ENCODE results near the gene GDF2. TPM values are rescaled to one million over a fixed set of nuclear protein-coding genes. Genes with fewer than 3 reads are reported as not detected.

The GDF2 gene
- total and polyA plus RNA-seq, 2 experiments from 2014 or later, result not detected

DNA sequence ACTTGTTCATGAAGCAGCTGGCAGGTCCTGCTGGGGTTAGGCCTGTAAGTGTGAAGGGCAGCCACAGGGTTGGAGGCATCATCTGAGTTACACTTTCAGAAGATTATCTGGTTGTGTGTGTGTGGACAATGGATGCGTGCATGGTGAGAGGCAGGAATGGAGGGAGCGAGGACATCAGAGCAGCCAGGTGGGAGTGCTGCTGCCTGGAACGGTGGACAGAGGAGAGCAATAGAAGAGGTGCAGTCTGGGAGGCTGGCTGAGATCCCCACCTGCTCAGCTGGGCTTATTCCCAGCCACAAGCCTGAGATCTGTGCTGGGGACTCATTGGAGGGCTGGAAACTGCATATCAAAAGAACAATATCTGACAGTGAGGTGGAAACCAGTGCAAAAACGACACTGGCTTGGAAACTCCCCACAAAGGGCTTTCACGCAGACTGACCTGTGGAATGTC, 44.0 kb downstream of the GDF2 start (continued):
- TF ChIP-seq CREB1 (CRISPR knock-in tag; IDR thresholded peaks at IDR 0.05; ENCODE audit: low read depth) (no peak), ZNF114 (CRISPR knock-in tag; IDR thresholded peaks at IDR 0.05) (no peak), STAT1 (IDR thresholded peaks at IDR 0.05; ENCODE audit: unreplicated experiment) (no peak)
- TF ChIP-seq, protein P1, sequence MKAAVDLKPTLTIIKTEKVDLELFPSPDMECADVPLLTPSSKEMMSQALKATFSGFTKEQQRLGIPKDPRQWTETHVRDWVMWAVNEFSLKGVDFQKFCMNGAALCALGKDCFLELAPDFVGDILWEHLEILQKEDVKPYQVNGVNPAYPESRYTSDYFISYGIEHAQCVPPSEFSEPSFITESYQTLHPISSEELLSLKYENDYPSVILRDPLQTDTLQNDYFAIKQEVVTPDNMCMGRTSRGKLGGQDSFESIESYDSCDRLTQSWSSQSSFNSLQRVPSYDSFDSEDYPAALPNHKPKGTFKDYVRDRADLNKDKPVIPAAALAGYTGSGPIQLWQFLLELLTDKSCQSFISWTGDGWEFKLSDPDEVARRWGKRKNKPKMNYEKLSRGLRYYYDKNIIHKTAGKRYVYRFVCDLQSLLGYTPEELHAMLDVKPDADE (IDR thresholded peaks at IDR 0.05), result no peak
- TF ChIP-seq, protein P2, sequence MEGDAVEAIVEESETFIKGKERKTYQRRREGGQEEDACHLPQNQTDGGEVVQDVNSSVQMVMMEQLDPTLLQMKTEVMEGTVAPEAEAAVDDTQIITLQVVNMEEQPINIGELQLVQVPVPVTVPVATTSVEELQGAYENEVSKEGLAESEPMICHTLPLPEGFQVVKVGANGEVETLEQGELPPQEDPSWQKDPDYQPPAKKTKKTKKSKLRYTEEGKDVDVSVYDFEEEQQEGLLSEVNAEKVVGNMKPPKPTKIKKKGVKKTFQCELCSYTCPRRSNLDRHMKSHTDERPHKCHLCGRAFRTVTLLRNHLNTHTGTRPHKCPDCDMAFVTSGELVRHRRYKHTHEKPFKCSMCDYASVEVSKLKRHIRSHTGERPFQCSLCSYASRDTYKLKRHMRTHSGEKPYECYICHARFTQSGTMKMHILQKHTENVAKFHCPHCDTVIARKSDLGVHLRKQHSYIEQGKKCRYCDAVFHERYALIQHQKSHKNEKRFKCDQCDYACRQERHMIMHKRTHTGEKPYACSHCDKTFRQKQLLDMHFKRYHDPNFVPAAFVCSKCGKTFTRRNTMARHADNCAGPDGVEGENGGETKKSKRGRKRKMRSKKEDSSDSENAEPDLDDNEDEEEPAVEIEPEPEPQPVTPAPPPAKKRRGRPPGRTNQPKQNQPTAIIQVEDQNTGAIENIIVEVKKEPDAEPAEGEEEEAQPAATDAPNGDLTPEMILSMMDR (conservative IDR thresholded peaks at IDR 0.05; ENCODE audit: low read depth in 2 of 2), result no peak

- Mint-ChIP-seq H3K4me1 (peaks cover 20% of the 10 kb centered on the region), H3K9me3 (no peaks in the 10 kb centered on the region), H3K36me3 (ENCODE audit: low read depth) (no peaks in the 10 kb centered on the region), H3K27ac (peak overlapping the region; percentile 32; the same call in 1 of the 2 replicates), H3K27me3 (ENCODE audit: insufficient read depth, low read depth, poor library complexity) (peaks cover 6% of the 10 kb centered on the region), H3K4me3 (no peak overlapping the region)
- H3K4me2 ChIP-seq, result no peak overlapping the region
- H3K27ac ChIP-seq (ENCODE audit: low read depth), result no peak overlapping the region
- no peak overlapping the region for H2AFZ ChIP-seq
- H3K36me3 ChIP-seq (ENCODE audit: insufficient read depth), result no peaks in the 10 kb centered on the region
- ATAC-seq, result no peak
- H3F3A ChIP-seq (replicated peaks; ENCODE audit: low read depth), result no peaks in the 10 kb centered on the region
- peaks cover 3% of the 10 kb centered on the region; the same call in 1 of the 2 replicates for H3K4me1 ChIP-seq (ENCODE audit: insufficient read depth)
- DNase-seq (ENCODE audit: low spot score), result no peak
- H3K79me2 ChIP-seq (replicated peaks; ENCODE audit: insufficient read depth), result no peaks in the 10 kb centered on the region
- H3K4me3 ChIP-seq, result no peak overlapping the region
- no peaks in the 10 kb centered on the region for H3K27me3 ChIP-seq (ENCODE audit: insufficient read depth)
- H4K20me1 ChIP-seq (replicated peaks; ENCODE audit: insufficient read depth), result no peaks in the 10 kb centered on the region
- no peaks in the 10 kb centered on the region for H3K9me2 ChIP-seq (ENCODE audit: insufficient read depth)
- no peak for TF ChIP-seq EZH2phosphoT487 (IDR thresholded peaks at IDR 0.05; ENCODE audit: unreplicated experiment)
- TF ChIP-seq, protein P2 (conservative IDR thresholded peaks at IDR 0.05; ENCODE audit: low read depth in 2 of 2), result no peak
- no peak for TF ChIP-seq STAT1 (IDR thresholded peaks at IDR 0.05; ENCODE audit: unreplicated experiment)
- TF ChIP-seq CREB1 (CRISPR knock-in tag; IDR thresholded peaks at IDR 0.05; ENCODE audit: low read depth), result no peak
- TF ChIP-seq ZNF462 (CRISPR knock-in tag; IDR thresholded peaks at IDR 0.05), result no peak
- no peak for TF ChIP-seq NANOG (IDR thresholded peaks at IDR 0.05; ENCODE audit: borderline replicate concordance)
- no peak for TF ChIP-seq POLR2AphosphoS5 (IDR thresholded peaks at IDR 0.05; ENCODE audit: low read depth)
- TF ChIP-seq, protein P1 (IDR thresholded peaks at IDR 0.05), result no peak
These were observed 44.6 kb downstream of the GDF2 start for GRCh38 chr10:47366731-47367460.

Data from GM23338 (cell line).